ENCODE measurements around the gene RNF103.
A peak's percentile ranks its signal among the peaks of the same experiment; 100 is the strongest.

RNF103 gene

GRCh38 chr2:86566821-86567190 lies 56.9 kb downstream of the RNF103 start:
- no peak overlapping the region for H3K4me3 ChIP-seq (ENCODE audit: low read length)
- DNase-seq (ENCODE audit: low read depth): no peak
- no peak for TF ChIP-seq CTCF (IDR thresholded peaks at IDR 0.05; ENCODE audit: insufficient read depth, low read depth, low read length, missing control alignments)

DNA sequence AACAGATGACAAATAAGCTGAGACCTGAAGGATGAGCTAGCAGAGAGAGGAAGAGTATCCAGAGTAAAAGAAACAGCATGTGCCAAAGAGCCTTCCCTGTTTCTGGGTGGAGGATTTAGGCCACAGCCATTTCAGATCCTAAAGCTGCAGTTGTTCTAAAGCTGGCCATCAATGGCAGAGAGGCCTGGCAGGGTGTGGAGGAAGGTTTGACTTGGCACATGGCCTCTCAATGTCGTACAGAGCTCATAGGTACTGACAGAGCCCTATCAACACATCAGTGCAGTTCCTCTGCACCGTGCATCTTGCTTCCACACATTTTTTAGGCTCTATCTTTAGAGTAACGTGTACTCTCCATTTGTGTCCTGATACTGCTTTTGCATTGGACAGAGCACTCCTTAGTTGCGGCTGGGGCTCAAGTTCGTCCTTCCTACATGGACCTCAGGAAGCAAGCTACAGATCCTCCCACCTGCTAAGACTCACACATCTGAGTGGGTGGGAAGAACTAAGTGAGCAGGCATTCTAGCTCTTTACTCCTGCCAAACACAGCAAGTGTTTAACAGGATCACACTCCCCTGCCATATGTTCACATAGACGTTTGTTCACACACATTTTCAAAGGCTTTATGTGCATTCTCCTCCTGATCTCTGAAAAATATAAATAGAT lies 57.4 kb downstream of the RNF103 start:
- no peak for TF ChIP-seq CTCF (IDR thresholded peaks at IDR 0.05; ENCODE audit: insufficient read depth, low read depth, low read length, missing control alignments)
- DNase-seq (ENCODE audit: low read depth): no peak
- no peak overlapping the region for H3K4me3 ChIP-seq (ENCODE audit: low read length)

GRCh38 chr2:86563650-86564061 lies 60.0 kb downstream of the RNF103 start:
- no peak for DNase-seq (ENCODE audit: low read depth)
- peak overlapping the region; percentile 87 for H3K4me3 ChIP-seq (ENCODE audit: low read length)
- no peak for TF ChIP-seq CTCF (IDR thresholded peaks at IDR 0.05; ENCODE audit: insufficient read depth, low read depth, low read length, missing control alignments)

DNA sequence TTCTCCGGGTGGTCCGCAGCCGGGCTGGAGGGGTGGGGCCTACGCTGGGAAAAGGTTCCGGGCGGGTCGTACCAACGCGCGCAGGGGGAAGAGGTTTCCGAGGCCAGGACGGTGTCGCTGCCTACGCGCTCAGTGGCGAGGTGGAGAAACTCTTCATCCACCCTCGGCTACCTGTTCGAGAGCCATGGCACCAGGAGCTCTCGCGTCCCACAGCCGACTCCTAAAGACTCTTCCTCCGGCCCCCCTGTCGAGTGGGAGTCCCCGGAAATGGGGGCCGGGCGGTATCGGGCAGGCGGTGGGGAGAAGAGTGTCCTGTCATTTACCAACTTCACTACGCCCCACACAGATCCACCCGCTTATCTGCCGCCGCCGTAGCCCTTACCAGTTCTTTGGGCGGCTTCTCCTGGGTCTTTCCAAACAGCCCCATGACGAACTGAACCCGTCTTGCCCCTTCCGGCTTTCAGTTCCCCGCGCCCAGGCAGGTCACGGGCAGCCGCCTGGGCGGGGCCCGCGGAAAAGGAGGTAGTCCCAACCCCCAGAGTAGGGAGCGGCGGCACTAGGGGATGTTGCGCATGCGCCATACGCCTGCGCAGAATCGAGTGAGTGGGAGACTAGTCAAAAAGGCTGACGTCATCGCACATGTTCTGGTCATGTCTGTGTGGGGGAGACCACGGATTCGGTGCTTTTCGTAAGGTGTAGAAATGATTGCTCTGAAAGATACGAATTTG lies 60.6 kb downstream of the RNF103 start, which contains the start of gene CHMP3:
CHMP3 (minus strand) TSS at position 522 of the 728 bp plus-strand sequence; CDS start at position 427, 95 bp downstream.
- TF ChIP-seq CTCF (IDR thresholded peaks at IDR 0.05; ENCODE audit: insufficient read depth, low read depth, low read length, missing control alignments): no peak
- DNase-seq (ENCODE audit: low read depth): peak; percentile 97
- H3K4me3 ChIP-seq (ENCODE audit: low read length): peak within 1 kb of the TSS; percentile 87

DNA sequence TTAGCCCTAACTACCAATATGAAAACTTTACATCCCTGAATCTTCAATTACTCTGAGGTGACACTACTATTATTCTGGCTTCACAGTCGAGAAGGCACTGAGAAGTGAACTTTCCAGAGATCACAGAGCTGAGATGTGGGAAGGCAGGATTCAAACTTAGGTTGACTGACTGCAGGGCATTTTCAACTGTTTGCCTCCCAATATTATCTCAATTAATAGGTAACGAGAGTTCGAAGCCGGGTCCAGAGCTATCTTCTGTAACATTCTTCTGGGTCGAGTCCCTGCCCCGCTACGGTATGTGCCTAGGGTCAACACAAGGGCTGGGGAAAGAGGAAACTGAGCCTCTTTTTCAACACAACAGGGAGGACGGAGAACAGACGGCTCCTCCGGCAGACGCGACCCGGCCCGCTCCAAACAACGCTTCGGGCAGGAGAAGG lies 61.2 kb downstream of the RNF103 start:
- TF ChIP-seq CTCF (IDR thresholded peaks at IDR 0.05; ENCODE audit: insufficient read depth, low read depth, low read length, missing control alignments): no peak
- no peak for DNase-seq (ENCODE audit: low read depth)
- H3K4me3 ChIP-seq (ENCODE audit: low read length): peak overlapping the region; percentile 87

DNA sequence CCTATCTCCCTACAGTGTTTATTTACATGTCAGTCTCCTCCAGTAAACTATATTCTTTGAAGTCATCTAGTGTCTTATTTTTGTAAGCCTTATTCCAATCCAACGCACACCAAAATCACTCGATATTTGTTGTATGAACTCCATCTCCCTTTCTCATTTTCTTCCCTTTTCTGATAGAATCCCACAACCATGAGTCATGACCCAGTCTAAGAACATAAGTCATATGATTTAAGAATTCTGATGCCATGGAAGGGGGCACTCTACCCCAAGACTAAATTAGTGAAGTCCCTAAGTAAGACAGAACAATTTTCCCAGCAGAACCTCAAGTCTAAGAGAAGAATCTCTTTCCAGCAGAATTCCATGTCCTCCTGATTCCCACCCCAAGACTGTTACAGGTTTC lies 65.8 kb downstream of the RNF103 start:
- no peak for DNase-seq (ENCODE audit: low read depth)
- no peak for TF ChIP-seq CTCF (IDR thresholded peaks at IDR 0.05; ENCODE audit: insufficient read depth, low read depth, low read length, missing control alignments)
- no peak overlapping the region for H3K4me3 ChIP-seq (ENCODE audit: low read length)
